ENCODE data around the gene TBC1D19.
"Not testable (repeated sequence)": the region's sequence is repeated elsewhere in the genome, so short reads cannot be mapped to it uniquely, and the experiment has no call there.

Gene TBC1D19

GRCh38 chr4:26601204-26601603 is 17.3 kb downstream of the TBC1D19 start:
- DNase-seq (ENCODE audit: low read depth) = no peak

GRCh38 chr4:26607776-26608175 is 23.9 kb downstream of the TBC1D19 start:
- DNase-seq (ENCODE audit: low read depth) = no peak

- DNase-seq (ENCODE audit: low read depth) = no peak
These were observed 25.5 kb downstream of the TBC1D19 start for GRCh38 chr4:26609391-26609790.

GRCh38 chr4:26609868-26610267 is 26.0 kb downstream of the TBC1D19 start:
- no peak for DNase-seq (ENCODE audit: low read depth)

- DNase-seq (ENCODE audit: low read depth) = no peak
These were observed 27.5 kb downstream of the TBC1D19 start for GRCh38 chr4:26611372-26611771.

- DNase-seq (ENCODE audit: low read depth) = no peak
These were observed 28.0 kb downstream of the TBC1D19 start for GRCh38 chr4:26611885-26612284.

GRCh38 chr4:26613237-26613636 is 29.4 kb downstream of the TBC1D19 start:
- DNase-seq (ENCODE audit: low read depth) = no peak

- DNase-seq (ENCODE audit: low read depth) = no peak
These were observed 29.9 kb downstream of the TBC1D19 start for GRCh38 chr4:26613735-26614134.

- no peak for DNase-seq (ENCODE audit: low read depth)
These were observed 35.9 kb downstream of the TBC1D19 start for GRCh38 chr4:26619784-26620183.

GRCh38 chr4:26621366-26621765 is 37.5 kb downstream of the TBC1D19 start:
- no peak for DNase-seq (ENCODE audit: low read depth)

GRCh38 chr4:26622913-26623312 is 39.0 kb downstream of the TBC1D19 start:
- DNase-seq (ENCODE audit: low read depth) = no peak

- DNase-seq (ENCODE audit: low read depth) = not testable (repeated sequence)
These were observed 42.8 kb downstream of the TBC1D19 start for GRCh38 chr4:26626658-26627057.

GRCh38 chr4:26632916-26633315 is 49.0 kb downstream of the TBC1D19 start:
- DNase-seq (ENCODE audit: low read depth) = no peak

- DNase-seq (ENCODE audit: low read depth) = no peak
These were observed 50.4 kb downstream of the TBC1D19 start for GRCh38 chr4:26634237-26634636.

GRCh38 chr4:26636458-26636857 is 52.6 kb downstream of the TBC1D19 start:
- DNase-seq (ENCODE audit: low read depth) = no peak

- not testable (repeated sequence) for DNase-seq (ENCODE audit: low read depth)
These were observed 56.8 kb downstream of the TBC1D19 start for GRCh38 chr4:26640639-26641038.

- no peak for DNase-seq (ENCODE audit: low read depth)
These were observed 63.8 kb downstream of the TBC1D19 start for GRCh38 chr4:26647523-26648224.

- no peak for DNase-seq (ENCODE audit: low read depth)
These were observed 64.4 kb downstream of the TBC1D19 start for GRCh38 chr4:26648260-26648659.

GRCh38 chr4:26660261-26660660 is 76.4 kb downstream of the TBC1D19 start:
- no peak for DNase-seq (ENCODE audit: low read depth)

- DNase-seq (ENCODE audit: low read depth) = no peak
These were observed 80.0 kb downstream of the TBC1D19 start for GRCh38 chr4:26663888-26664287.

GRCh38 chr4:26670903-26671537 is 87.1 kb downstream of the TBC1D19 start:
- no peak for DNase-seq (ENCODE audit: low read depth)

- not testable (repeated sequence) for DNase-seq (ENCODE audit: low read depth)
These were observed 95.3 kb downstream of the TBC1D19 start for GRCh38 chr4:26679040-26679695.

- DNase-seq (ENCODE audit: low read depth) = no peak
These were observed 98.6 kb downstream of the TBC1D19 start for GRCh38 chr4:26682436-26682835.

Measured in activated T-cell treated with anti-CD3 and anti-CD28 coated beads for 1 hour (primary cell).